Astrocyte of the cerebellum (primary cell): ENCODE data around the gene CASP3.

Source experiments
- DNase-seq: peaks from one replicate; pipeline ENCODE4 v3.0.0-alpha.2; 2011; ENCODE audit warnings: low read depth
- H3K4me3 ChIP-seq: 2 replicates; pipeline ENCODE4 v1.5.1; 2011; ENCODE audit warnings: mild to moderate bottlenecking, low read depth, low read length, moderate library complexity
- in situ Hi-C: cut with HindIII; loops from 2 replicates; pipeline ENCODE4 v1.10.0; 2017; ENCODE audit warnings: low sequenced_read_pairs
- TF ChIP-seq, protein P1 (sequence below): IDR thresholded peaks from 2 replicates; pipeline ENCODE4 v1.5.1; 2012; ENCODE audit warnings: low read length, low read depth, moderate library complexity, mild to moderate bottlenecking; ENCODE audit errors: missing control alignments

The CASP3 gene

GRCh38 chr4:184647266-184648053 is 1.8 kb downstream of the CASP3 start:
- in situ Hi-C loops = no loop called here
- DNase-seq = no peak
- peak overlapping the region; percentile 79 for H3K4me3 ChIP-seq
- TF ChIP-seq, protein P1, sequence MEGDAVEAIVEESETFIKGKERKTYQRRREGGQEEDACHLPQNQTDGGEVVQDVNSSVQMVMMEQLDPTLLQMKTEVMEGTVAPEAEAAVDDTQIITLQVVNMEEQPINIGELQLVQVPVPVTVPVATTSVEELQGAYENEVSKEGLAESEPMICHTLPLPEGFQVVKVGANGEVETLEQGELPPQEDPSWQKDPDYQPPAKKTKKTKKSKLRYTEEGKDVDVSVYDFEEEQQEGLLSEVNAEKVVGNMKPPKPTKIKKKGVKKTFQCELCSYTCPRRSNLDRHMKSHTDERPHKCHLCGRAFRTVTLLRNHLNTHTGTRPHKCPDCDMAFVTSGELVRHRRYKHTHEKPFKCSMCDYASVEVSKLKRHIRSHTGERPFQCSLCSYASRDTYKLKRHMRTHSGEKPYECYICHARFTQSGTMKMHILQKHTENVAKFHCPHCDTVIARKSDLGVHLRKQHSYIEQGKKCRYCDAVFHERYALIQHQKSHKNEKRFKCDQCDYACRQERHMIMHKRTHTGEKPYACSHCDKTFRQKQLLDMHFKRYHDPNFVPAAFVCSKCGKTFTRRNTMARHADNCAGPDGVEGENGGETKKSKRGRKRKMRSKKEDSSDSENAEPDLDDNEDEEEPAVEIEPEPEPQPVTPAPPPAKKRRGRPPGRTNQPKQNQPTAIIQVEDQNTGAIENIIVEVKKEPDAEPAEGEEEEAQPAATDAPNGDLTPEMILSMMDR = no peak

- DNase-seq = no peak
- H3K4me3 ChIP-seq = no peak overlapping the region
- TF ChIP-seq, protein P1 = no peak
- in situ Hi-C loops = no loop called here
These were observed 3.2 kb downstream of the CASP3 start for GRCh38 chr4:184645904-184646610.

GRCh38 chr4:184644553-184645307 is 4.5 kb downstream of the CASP3 start:
- DNase-seq = peak; percentile 41
- H3K4me3 ChIP-seq = no peak overlapping the region
- in situ Hi-C loops = no loop called here
- TF ChIP-seq, protein P1 = no peak

GRCh38 chr4:184643731-184644130 is 5.5 kb downstream of the CASP3 start:
- in situ Hi-C loops = no loop called here
- TF ChIP-seq, protein P1 = no peak

GRCh38 chr4:184641451-184641850 is 7.8 kb downstream of the CASP3 start:
- TF ChIP-seq, protein P1 = no peak
- no peak for DNase-seq
- in situ Hi-C loops = no loop called here
- H3K4me3 ChIP-seq = no peak overlapping the region

More at GRCh38 chr4:184643731-184644130, 5.5 kb downstream of the CASP3 start:
- H3K4me3 ChIP-seq = no peak overlapping the region
- no peak for DNase-seq

GRCh38 chr4:184641022-184641421 is 8.2 kb downstream of the CASP3 start:
- no peak overlapping the region for H3K4me3 ChIP-seq
- TF ChIP-seq, protein P1 = no peak
- in situ Hi-C loops = no loop called here
- DNase-seq = no peak
